Keratinocyte (primary cell): ENCODE results near the gene IKZF1.

Source experiments
- EZH2 ChIP-seq: IDR thresholded peaks from one replicate; pipeline ENCODE4 v1.6.1; 2012; ENCODE audit warnings: inconsistent platforms, mild to moderate bottlenecking, low read length, moderate library complexity
- TF ChIP-seq, protein P1 (sequence below), 3 experiments: IDR thresholded peaks in 1 of 3; conservative IDR thresholded peaks in 1 of 3; optimal IDR thresholded peaks in 1 of 3; 2 replicates in 2 of 3; 3 replicates in 1 of 3; pipeline versions ENCODE3 to v1.5.1; 2011; ENCODE audit warnings: low read length in 3 of 3, mild to moderate bottlenecking in 3 of 3, moderate library complexity in 2 of 3, control low read depth in 1 of 3, inconsistent platforms in 1 of 3; ENCODE audit not compliant: insufficient read depth in 2 of 3; ENCODE audit errors: extremely low read depth in 1 of 3

- TF ChIP-seq, protein P1, sequence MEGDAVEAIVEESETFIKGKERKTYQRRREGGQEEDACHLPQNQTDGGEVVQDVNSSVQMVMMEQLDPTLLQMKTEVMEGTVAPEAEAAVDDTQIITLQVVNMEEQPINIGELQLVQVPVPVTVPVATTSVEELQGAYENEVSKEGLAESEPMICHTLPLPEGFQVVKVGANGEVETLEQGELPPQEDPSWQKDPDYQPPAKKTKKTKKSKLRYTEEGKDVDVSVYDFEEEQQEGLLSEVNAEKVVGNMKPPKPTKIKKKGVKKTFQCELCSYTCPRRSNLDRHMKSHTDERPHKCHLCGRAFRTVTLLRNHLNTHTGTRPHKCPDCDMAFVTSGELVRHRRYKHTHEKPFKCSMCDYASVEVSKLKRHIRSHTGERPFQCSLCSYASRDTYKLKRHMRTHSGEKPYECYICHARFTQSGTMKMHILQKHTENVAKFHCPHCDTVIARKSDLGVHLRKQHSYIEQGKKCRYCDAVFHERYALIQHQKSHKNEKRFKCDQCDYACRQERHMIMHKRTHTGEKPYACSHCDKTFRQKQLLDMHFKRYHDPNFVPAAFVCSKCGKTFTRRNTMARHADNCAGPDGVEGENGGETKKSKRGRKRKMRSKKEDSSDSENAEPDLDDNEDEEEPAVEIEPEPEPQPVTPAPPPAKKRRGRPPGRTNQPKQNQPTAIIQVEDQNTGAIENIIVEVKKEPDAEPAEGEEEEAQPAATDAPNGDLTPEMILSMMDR (optimal IDR thresholded peaks at IDR 0.05 in 1 of 3, IDR thresholded peaks at IDR 0.05 in 1 of 3, conservative IDR thresholded peaks at IDR 0.05 in 1 of 3; ENCODE audit: extremely low read depth in 1 of 3, insufficient read depth in 2 of 3, low read length in 3 of 3), result no peak
- TF ChIP-seq EZH2, result no peak
Measured at GRCh38 chr7:50274361-50274760, 30.2 kb upstream of the IKZF1 start.
